Body of pancreas (tissue), 4 donors: ENCODE data around the gene ARGLU1.

Source experiments
- POLR2A ChIP-seq, 3 donors: fragments of 450-650 bp; IDR thresholded peaks; one replicate each; pipeline ENCODE4 v1.6.1; 2016; ENCODE audit warnings: antibody characterized with exemption in 3 of 3, mild to moderate bottlenecking in 2 of 3
- TF ChIP-seq, protein P1 (sequence below), 7 experiments: fragments of 450-650 bp in 4 of 7; fragments of 200-600 bp in 3 of 7; sonication (generic) in 3 of 7; IDR thresholded peaks; one replicate each; pipeline ENCODE4 v1.5.1; 2016 to 2019; ENCODE audit warnings: antibody characterized with exemption in 7 of 7

DNA sequence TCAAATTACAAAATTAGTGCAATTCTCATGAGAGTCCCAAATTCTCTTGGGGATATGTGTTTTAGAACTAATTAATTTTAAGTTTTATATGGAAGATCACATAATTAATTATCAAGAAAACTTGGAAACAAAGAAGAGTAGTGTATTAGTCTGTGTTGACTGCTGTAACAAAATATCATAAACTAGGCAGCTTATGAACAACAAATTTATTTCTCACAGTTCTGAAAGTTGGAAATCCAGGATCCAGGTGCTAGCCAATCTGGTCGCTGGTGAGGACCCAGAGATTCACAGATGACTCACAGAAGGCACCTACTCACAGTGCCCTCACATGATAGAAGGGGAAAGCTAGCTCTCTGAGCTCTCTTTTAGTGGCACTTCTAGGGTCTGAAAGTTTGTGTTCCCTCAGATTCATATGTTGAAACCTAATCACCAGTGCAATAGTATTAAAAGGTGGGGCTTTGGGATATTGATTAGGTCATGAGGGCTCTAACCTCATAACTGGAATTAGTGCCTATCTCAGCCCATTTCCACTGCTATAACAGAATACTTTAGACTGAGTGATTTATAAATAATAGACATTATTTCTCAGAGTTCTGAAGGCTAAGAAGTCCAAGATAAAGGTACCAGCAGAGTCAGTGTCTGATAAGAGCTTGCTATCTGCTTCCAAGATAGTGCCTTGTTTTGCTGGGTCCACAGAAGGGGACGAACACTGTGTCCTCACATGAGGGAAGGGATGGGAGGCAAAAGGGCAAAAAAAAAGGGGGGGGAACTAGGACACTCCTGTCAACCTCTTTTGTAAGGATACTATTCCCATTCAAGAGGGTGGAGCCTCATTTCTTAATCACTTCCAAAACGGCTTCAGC lies 1.5 kb upstream of the ARGLU1 start:
- TF ChIP-seq, protein P1, sequence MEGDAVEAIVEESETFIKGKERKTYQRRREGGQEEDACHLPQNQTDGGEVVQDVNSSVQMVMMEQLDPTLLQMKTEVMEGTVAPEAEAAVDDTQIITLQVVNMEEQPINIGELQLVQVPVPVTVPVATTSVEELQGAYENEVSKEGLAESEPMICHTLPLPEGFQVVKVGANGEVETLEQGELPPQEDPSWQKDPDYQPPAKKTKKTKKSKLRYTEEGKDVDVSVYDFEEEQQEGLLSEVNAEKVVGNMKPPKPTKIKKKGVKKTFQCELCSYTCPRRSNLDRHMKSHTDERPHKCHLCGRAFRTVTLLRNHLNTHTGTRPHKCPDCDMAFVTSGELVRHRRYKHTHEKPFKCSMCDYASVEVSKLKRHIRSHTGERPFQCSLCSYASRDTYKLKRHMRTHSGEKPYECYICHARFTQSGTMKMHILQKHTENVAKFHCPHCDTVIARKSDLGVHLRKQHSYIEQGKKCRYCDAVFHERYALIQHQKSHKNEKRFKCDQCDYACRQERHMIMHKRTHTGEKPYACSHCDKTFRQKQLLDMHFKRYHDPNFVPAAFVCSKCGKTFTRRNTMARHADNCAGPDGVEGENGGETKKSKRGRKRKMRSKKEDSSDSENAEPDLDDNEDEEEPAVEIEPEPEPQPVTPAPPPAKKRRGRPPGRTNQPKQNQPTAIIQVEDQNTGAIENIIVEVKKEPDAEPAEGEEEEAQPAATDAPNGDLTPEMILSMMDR (IDR thresholded peaks at IDR 0.05), result no peak
- TF ChIP-seq POLR2A (IDR thresholded peaks at IDR 0.05), result no peak
